ENCODE results near the gene KCNA10.
"Not testable (repeated sequence)": the region's sequence is repeated elsewhere in the genome, so short reads cannot be mapped to it uniquely, and the experiment has no call there.

KCNA10 gene

GRCh38 chr1:110533230-110533629, 14.3 kb upstream of the KCNA10 start:
- DNase-seq: no peak

GRCh38 chr1:110529011-110529410, 10.0 kb upstream of the KCNA10 start:
- no peak for DNase-seq

- no peak for DNase-seq
Observed at GRCh38 chr1:110526201-110526780, 7.3 kb upstream of the KCNA10 start.

GRCh38 chr1:110525249-110525595, 6.2 kb upstream of the KCNA10 start:
- no peak for DNase-seq

GRCh38 chr1:110524311-110525248, 5.6 kb upstream of the KCNA10 start:
- peak; percentile 29 to 55 for DNase-seq

- no peak for DNase-seq
Observed at GRCh38 chr1:110523011-110523410, 4.0 kb upstream of the KCNA10 start.

- DNase-seq: no peak
Observed at GRCh38 chr1:110522560-110522959, 3.6 kb upstream of the KCNA10 start.

GRCh38 chr1:110520827-110521226, 1.9 kb upstream of the KCNA10 start:
- DNase-seq: no peak

GRCh38 chr1:110515891-110516290, 3.1 kb downstream of the KCNA10 start:
- DNase-seq: no peak

- DNase-seq: no peak
Observed at GRCh38 chr1:110515041-110515440, 3.9 kb downstream of the KCNA10 start.

GRCh38 chr1:110513511-110513910, 5.5 kb downstream of the KCNA10 start:
- DNase-seq: no peak

- DNase-seq: no peak
Observed at GRCh38 chr1:110511436-110511835, 7.5 kb downstream of the KCNA10 start.

- not testable (repeated sequence) for DNase-seq
Observed at GRCh38 chr1:110510921-110511320, 8.1 kb downstream of the KCNA10 start.

- no peak for DNase-seq
Observed at GRCh38 chr1:110509655-110510054, 9.3 kb downstream of the KCNA10 start.

- peak in 1 of 2 donors; percentile 6 for DNase-seq
Observed at GRCh38 chr1:110508028-110508940, 10.7 kb downstream of the KCNA10 start.

- no peak for DNase-seq
Observed at GRCh38 chr1:110506541-110506940, 12.4 kb downstream of the KCNA10 start.

- no peak for DNase-seq
Observed at GRCh38 chr1:110505596-110505995, 13.4 kb downstream of the KCNA10 start.

GRCh38 chr1:110504226-110504625, 14.7 kb downstream of the KCNA10 start:
- no peak for DNase-seq

- DNase-seq: no peak
Observed at GRCh38 chr1:110503471-110503870, 15.5 kb downstream of the KCNA10 start.

- no peak for DNase-seq
Observed at GRCh38 chr1:110502402-110503151, 16.4 kb downstream of the KCNA10 start.

- DNase-seq: no peak
Observed at GRCh38 chr1:110501488-110502132, 17.4 kb downstream of the KCNA10 start.

GRCh38 chr1:110498270-110498669, 20.7 kb downstream of the KCNA10 start:
- DNase-seq: no peak
